Measurements from ENCODE around the gene ADRA1B.
"Not testable (repeated sequence)": the region's sequence is repeated elsewhere in the genome, so short reads cannot be mapped to it uniquely, and the experiment has no call there.

Gene ADRA1B

DNA sequence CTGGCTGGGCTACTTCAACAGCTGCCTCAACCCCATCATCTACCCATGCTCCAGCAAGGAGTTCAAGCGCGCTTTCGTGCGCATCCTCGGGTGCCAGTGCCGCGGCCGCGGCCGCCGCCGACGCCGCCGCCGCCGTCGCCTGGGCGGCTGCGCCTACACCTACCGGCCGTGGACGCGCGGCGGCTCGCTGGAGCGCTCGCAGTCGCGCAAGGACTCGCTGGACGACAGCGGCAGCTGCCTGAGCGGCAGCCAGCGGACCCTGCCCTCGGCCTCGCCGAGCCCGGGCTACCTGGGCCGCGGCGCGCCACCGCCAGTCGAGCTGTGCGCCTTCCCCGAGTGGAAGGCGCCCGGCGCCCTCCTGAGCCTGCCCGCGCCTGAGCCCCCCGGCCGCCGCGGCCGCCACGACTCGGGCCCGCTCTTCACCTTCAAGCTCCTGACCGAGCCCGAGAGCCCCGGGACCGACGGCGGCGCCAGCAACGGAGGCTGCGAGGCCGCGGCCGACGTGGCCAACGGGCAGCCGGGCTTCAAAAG is 55.7 kb downstream of the ADRA1B start:
- FAIRE-seq = no peak

DNA sequence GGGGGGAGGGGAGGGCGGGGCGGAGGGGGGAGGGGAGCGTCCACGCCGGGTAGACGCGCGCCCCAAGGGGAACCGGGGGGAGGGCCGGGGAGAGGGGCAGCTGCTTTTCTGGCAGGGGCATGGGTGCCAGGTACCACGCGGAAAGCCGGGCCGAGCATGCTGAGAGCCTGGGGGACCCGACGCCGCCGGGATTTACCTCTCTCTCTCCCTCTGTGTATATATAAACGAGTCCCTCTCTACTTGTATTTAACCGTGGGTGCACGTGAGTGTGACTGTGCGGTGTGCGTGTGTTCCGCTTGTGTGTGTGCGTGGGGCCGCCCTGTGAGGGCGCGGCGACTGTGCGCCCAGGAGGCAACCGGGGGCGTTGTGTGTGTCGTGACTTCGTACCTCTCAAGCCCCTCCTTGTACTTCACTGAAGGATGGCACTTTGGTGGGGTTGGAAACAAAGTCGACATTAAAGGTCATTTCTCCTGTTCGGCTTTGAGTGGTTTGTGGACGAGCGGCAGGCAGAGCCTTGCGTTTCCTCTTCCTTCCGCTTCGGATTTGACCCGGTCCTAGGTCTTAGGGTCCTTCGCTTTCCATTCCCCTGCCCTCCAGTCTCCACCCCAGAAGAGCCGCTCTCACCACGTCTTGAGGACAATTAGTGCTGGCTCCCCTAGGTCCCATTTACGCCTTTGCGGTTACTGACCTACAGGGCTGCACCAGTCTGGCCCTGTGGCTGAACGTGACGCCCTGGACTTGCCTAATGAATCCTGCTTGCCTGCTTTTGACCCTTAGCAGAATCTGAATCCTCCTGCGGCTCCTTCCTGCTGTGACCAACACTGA is 56.5 kb downstream of the ADRA1B start:
- FAIRE-seq = no peak

DNA sequence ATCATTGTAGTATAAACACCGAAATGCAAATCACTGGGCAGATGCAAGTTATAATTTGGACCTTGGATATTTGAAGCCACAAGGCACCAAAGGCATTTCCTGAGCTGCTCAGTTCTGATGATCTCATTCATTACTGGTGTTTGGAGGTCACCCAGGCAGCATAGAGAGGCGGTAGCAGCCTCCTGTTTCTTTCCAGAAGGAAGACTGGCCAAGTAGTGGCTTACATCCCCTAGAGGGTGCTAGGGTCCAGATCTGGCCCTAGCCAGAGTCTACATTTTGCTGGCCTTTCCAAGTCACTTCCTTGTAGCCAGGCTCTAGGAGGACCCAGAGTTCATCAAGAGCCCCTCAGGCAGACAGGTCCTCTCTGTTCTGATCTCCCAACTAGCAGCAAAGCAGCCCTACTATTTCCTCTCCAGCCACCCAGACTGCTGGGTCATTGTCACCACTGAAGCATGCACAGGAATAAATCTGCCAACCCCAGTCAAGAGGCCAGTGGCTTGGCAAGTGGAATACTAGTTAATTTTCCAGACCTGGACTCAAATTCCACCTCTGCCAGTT is 59.3 kb downstream of the ADRA1B start:
- no peak for FAIRE-seq

DNA sequence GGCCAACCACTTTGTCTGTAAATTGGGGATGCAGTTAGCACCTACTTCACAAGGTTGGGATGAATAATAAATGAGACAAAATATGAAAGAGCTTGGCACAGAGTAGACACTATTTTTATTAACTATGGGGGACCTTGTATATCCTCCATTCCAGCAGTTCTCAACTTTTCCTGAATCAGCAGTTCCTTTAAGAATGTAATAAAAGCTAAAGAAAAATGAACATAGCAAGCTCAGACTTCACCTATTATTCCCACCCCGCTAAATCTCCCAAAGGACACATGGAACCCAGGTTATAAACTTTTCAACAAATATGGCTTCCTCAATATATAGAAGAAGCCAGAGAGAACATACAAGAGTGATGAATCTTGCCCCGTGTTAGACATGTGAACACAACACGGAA is 60.6 kb downstream of the ADRA1B start:
- no peak for FAIRE-seq

DNA sequence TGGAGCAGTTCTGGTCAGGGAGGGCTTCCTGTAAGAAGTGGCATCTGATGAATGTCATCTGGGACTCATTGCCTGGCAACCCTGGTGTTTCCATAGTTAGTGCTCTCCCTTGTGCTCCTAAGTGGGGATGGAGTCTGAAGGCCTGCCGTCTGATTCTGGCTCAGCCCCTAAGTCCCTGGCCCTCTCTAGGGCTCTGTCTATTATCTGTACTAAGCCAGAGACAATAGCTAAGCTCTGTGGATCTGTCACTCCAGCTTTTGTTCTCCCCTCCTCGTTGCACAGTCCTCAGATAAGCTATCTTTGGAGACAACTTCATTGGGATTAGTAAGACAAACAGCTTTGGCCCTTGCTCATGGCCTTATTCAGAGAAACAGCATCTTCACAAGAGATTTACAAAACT is 62.1 kb downstream of the ADRA1B start:
- FAIRE-seq = no peak

DNA sequence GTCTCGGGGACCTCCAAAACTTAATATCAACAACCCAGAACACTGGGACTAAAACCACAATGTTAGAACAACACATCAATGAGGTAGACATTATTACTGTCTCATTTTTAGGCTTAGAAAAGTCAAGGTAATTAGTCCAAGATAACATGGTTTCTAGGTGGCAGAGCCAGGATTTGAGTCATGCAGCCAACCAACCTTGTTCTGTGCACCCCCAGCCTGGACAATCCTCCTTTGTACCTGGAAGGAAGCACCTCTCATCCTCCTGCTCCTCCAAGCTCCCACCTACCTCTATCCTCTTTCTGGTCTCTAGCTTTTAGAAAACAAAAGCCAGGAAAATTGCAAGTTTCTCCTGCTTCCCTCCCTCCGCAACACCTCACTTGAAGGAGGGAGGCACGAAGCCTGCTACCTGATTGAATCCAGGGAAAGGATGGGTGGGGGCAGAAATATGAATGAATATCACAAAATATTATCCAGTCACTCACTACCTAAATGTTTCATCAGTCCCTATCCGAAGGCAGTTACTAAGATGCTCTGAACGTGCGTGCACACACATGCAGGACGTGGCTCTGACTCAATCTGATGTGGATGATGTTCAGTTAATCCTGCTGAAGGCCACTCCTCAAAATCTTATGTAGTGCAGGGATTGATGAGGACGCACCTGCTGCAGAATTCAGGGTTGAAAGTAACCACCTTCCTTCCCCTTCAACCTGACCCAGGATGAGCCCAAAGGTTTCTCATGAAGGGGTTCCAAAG is 66.3 kb downstream of the ADRA1B start:
- FAIRE-seq = no peak

DNA sequence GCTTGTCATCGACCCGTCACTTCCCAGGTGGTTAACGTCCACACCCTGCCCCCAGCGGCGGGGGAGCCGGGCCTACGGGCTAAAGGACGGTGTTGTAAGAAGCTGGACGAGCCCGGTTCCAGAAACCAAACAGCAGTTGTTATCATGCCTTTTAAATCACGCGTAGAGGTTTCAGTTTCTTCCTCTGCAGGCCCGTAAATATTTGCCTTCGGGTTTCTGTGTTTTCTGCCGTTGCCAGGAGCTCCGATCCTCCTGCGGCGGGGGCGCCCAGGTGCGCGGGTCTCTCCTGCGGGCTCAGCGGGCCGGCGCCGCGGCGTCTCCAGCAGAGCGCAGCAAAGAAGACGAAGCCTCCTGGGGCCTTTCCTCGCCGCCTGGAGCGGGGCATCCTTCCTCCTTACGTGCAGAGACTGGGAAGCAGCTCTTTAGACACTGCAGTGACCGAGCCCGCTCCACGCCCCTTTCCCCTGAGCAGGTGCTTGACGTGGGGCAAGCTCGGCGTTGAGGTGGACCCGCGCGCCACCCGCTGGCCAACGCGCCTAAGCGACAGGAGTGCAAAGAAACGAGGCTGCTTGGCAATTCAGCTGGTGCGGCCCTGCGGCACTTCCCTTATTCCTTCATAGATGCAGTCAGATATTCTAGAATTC is 70.9 kb downstream of the ADRA1B start:
- no peak for FAIRE-seq

DNA sequence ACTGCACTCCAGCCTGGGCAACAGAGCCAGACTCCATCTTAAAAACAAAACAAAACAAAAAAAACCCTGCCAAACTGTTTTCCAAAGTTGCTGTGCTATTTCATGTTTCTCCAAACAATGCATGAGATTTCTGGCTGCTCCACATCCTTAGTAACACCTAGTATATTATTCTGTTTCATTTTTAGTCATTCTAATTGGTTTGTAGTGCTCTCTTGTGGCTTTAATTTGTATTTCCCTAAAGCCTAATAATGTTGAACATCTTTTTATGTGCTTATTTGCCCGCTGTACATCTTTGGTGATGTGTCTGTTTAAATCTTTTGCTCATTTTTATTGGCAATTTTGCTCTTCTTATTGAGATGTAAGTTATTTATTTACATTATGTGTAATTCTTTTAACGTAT is 74.2 kb downstream of the ADRA1B start:
- FAIRE-seq = no peak

DNA sequence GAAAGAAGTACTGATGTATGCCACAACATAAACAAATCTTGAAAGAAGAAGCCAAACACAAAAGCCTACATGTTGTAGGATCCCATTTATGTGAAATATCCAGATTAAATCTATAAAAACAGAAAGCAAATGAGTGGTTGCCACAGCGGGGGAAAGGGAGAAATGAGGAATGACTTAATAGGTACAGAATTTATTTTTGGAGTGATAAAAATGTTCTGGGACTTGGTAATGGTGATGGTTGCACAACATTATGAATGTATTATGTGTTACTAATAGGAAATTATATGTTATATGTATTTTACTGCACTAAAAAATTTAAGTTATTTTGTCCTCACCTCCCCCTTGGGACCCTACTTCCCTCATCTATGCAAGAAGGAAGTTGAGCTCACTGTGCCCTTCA is 76.3 kb downstream of the ADRA1B start:
- no peak for FAIRE-seq

DNA sequence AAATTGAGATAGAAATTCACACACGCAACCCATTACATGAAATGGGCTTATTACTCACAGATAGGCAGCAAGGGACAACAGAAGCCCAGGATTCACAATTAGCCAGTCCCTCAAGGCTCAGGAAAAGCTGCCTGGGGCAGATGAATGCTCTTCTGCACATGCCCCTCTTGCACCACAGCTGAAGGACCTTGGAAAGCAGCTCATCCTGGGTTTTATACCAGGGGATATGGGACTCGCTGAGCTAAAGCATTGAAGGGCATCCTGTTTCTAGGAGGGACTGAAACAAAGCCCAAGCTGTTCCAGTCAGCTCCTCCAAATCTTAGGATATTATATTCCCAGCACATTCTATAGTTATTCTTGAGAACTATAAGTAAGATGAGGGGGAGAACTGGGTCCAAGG is 76.9 kb downstream of the ADRA1B start:
- no peak for FAIRE-seq

DNA sequence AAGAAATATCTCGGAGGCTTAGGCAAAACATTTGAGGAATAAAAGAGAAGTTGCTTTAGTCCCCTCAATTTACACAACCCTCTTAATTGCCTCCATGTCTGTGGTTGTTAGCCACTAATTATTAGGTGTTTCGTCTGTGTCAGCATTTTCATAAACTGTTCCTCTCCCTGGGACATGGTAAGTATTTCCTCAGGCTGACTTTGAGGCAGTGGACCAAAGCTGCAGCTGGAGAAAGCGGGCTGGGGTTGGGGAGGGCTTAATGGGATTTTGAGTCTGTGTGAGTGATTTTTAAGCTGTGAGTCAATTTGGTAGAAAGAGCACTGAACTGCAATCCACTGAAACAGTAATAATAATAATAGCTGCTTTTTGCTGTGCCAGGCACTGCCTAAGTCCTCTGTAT is 79.6 kb downstream of the ADRA1B start:
- no peak for FAIRE-seq

DNA sequence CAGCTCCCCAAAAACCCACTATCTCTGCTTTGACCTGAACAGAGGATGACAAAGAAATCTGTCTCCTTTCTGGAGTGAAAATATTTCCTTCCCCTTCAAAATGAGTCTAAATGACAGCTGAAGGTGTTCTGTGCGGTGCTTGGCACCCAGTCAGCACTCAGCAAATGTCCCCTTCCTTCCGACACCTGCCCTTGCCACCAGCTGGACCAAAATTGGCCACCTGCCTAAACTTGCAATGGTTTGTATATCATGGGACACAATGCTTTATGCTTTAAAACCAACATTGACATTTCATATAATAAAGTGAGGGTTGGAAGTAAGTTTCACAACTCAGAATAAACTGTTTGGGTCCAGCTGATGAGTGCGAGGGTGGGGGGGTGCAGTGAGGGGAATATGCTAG is 85.2 kb downstream of the ADRA1B start:
- no peak for FAIRE-seq

DNA sequence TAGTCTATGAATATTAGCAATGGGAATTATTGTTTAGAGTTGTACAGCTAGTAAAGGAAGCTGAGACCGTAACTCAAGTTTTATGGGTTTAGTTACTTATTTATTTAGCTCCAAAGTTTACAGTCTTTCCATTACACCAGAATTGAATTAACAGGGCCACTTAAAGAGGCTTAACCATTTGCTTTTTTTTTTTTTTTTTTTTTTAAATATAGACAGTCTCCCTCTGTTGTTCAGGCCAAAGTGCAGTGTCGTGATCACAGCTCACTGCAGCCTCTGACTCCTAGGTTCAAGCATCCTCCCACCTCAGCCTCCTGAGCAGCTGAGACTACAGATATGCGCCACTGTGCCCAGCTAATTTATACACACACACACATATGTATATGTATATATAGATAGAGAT is 91.2 kb downstream of the ADRA1B start:
- FAIRE-seq = no peak

DNA sequence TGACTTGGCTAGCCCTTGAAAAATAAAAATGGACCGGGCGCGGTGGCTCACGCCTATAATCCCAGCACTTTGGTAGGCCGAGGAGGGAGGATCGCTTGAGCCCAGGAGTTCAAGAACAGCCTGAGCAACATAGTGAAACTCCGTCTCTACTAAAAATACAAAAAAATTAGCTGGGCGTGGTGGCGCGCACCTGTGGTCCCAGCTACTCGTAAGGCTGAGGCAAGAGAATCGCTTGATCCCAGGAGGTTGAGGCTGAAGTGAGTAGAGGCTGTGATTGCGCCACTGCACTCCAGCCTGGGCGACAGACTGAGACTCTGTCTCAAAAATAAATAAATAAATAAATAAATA is 92.2 kb downstream of the ADRA1B start:
- not testable (repeated sequence) for FAIRE-seq

DNA sequence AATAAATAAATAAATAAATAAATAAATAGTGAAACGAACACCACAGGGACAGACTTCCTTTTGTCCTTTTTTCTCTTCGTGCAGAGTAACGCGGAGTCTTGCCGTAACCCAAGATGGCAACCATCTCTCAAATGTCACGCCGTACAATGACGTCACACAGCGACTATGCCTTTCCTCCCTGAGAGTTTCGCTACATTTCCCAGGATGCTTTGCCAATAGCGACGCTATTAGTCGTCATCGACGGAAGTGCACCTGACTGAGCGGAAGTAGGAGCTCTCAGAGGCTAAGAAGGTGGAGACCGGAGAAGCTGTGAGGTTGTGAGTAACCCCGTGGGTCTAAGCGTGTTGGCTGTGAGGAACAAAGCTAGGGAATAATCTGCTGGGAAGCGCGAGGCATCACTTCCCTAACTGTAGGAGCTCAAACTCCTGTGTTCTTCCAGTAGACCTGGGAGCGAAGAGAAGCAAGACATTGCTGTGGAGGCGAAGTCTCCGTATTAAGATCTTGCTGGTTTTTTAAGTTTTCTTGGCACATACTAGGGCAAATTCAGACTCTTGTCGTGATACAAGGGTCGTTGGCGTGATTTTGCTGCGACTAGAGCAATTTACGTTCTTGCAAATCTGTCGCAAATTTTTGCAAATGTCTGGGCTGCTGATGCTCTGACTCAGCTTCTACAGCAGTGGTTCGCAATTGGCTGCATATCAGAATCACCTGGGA is 92.8 kb downstream of the ADRA1B start, which contains the start of gene TTC1:
TSS of gene TTC1 (plus strand) at position 263 of the 714 bp plus-strand sequence. CDS start 1,390 bp downstream, outside the sequence.
- FAIRE-seq = peak; percentile 100

DNA sequence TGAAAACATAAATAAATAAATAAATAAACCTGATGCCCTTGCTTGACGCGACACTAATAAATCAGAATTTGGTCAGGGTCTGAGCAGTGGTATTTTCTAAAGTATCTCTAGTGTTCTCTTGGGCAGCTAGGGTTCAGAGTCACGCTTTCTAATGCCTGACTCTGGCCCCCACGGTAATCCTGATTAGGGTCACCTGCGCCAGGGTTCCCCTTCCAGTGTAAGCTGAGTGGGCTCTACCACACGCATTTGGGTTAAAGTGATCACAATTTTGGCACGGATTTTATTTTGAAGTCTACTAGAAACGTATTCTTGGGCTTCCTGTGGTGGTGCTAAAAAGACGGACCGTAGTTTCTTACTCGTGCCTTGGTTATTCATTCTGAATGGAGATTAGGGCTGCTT is 93.3 kb downstream of the ADRA1B start:
- no peak for FAIRE-seq

DNA sequence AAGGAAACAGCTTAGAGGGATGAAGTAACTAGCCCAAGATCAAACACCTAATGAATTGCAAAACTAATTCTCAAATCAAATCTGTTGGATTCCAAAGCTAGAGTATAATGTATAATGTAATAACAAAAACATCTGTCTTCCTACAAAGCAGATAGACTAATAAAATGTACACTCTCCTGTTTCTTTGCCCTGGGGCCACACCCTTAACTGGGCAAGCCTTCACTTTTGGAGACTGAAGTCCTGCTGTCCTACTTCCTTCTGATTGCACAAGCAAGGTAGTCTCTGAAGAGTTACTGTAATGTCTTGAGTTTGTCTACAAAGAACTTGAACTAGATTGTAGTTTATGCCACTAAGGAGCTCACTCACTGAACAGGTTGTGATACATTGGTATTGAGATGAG is 95.2 kb downstream of the ADRA1B start:
- FAIRE-seq = no peak

DNA sequence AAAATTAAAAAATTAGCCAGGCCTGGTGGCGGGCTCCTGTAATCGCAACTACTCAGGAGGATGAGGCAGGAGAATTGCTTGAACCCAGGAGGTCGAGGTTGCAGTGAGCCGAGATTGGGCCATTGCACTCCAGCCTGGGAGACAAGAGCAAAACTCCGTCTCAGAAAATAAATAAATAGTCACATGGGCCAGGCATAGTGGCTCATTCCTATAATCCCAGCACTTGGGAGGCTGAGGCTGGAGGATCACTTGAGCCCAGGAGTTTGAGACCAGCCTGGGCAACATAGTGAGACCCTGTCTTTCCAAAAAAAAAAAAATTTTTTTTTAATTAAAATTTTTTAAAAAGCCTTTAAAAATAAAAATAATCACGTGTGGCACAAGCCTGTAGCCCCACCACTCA is 97.9 kb downstream of the ADRA1B start:
- FAIRE-seq = not testable (repeated sequence)

DNA sequence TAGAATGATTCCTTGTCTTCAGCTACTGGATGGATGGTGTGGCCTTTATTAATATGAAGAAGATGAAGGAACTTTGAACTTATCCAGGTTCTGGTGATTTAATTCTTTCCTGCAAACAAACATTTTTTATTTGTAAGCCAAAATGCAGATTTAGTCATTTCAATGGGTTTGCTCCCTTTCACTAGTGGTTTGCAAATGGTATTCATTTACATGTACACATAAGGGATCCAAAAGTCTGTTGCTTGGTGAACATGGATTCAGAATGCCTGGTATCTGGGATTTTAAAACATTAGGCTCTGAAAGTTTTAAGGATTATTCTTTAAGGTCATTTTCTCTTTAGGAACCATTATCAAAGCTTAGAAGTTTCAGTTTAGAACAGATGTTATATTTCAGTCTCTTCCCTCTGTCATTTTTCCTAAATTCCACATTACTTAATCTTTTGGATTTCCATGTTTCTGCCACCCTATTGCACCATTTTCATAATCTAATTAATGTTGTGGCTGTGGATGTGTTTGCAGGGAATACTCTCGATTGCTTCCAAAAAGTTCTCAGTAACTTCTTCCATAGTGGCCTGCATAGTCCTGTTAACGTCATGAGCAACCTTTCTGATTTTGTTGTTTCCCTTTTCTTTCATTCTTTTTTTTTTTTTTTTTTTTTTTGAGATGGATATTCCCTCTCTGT is 102.8 kb downstream of the ADRA1B start:
- no peak for FAIRE-seq

DNA sequence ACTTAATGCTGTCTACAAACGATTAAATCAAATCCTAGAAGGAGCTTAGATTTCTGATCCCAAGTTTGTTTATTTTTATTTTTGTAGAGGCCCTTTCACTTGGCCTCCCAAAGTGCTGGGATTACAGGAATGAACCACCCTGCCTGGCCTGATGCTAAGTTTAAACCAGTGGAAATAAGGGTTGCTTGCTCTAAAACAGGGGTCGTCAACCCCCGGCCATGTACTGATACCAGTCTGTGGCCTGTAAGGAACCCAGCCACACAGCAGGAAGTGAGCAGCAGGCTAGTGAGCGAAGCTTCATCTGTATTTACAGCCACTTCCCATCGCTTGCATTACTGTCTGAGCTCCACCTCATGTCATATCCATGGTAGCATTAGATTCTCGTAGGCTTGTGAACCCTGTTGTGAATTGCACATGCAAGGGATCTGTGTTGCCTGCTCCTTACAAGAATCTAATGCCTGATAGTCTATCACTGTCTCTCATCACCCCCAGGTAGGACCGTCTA is 104.0 kb downstream of the ADRA1B start:
- no peak for FAIRE-seq

DNA sequence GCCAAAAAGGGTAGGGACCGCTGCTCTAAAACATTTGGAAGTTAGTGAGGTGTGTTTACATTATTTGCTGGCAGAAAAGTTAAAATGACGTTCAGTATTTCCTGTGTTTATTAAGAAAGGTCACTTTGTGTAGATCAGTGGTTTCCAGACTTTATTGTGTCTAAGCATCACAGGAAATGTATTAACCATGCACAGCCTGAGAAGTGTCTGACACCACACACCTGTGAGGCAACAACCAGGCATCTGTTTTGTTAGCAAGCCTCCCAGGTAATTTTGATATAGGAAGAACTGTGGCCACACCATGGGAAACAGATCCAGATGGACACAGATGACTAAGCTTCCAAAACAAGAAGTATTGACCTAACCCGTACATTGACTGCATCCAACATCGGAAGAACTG is 104.7 kb downstream of the ADRA1B start:
- no peak for FAIRE-seq
